ENCODE results near the gene HDAC11.

Gene HDAC11

GRCh38 chr3:13501056-13501455 lies 20.9 kb downstream of the HDAC11 start:
- Histone ChIP-seq H2AFZ (ENCODE audit: low read depth, low read length) (no peak overlapping the region), H3K4me3 (ENCODE audit: low read length) (no peak overlapping the region), H3K9me3 (ENCODE audit: low read length) (no peaks in the 10 kb centered on the region), H3K4me1 (ENCODE audit: insufficient read depth, low read length) (peaks cover 15% of the 10 kb centered on the region), H3K36me3 (ENCODE audit: insufficient read depth, low read length) (no peaks in the 10 kb centered on the region), H3K27me3 (ENCODE audit: insufficient read depth, low read length) (no peaks in the 10 kb centered on the region)

- H2AFZ ChIP-seq (ENCODE audit: low read depth, low read length) = no peak overlapping the region
- H3K27me3 ChIP-seq (ENCODE audit: insufficient read depth, low read length) = no peaks in the 10 kb centered on the region
- H3K4me3 ChIP-seq (ENCODE audit: low read length) = no peak overlapping the region
- peaks cover 13% of the 10 kb centered on the region for H3K4me1 ChIP-seq (ENCODE audit: insufficient read depth, low read length)
- H3K36me3 ChIP-seq (ENCODE audit: insufficient read depth, low read length) = no peaks in the 10 kb centered on the region
- no peaks in the 10 kb centered on the region for H3K9me3 ChIP-seq (ENCODE audit: low read length)
Observed at GRCh38 chr3:13501521-13501920, 21.4 kb downstream of the HDAC11 start.

GRCh38 chr3:13501958-13502790 lies 22.1 kb downstream of the HDAC11 start:
- Histone ChIP-seq H3K9me3 (ENCODE audit: low read length) (no peaks in the 10 kb centered on the region), H2AFZ (ENCODE audit: low read depth, low read length) (no peak overlapping the region), H3K36me3 (ENCODE audit: insufficient read depth, low read length) (no peaks in the 10 kb centered on the region), H3K4me1 (ENCODE audit: insufficient read depth, low read length) (peaks cover 10% of the 10 kb centered on the region), H3K4me3 (ENCODE audit: low read length) (no peak overlapping the region), H3K27me3 (ENCODE audit: insufficient read depth, low read length) (no peaks in the 10 kb centered on the region)

GRCh38 chr3:13502791-13503060 lies 22.6 kb downstream of the HDAC11 start:
- no peak overlapping the region for H2AFZ ChIP-seq (ENCODE audit: low read depth, low read length)
- no peaks in the 10 kb centered on the region for H3K36me3 ChIP-seq (ENCODE audit: insufficient read depth, low read length)
- no peaks in the 10 kb centered on the region for H3K9me3 ChIP-seq (ENCODE audit: low read length)
- H3K27me3 ChIP-seq (ENCODE audit: insufficient read depth, low read length) = no peaks in the 10 kb centered on the region
- peaks cover 13% of the 10 kb centered on the region for H3K4me1 ChIP-seq (ENCODE audit: insufficient read depth, low read length)
- no peak overlapping the region for H3K4me3 ChIP-seq (ENCODE audit: low read length)

- Histone ChIP-seq H2AFZ (ENCODE audit: low read depth, low read length) (no peak overlapping the region), H3K36me3 (ENCODE audit: insufficient read depth, low read length) (no peaks in the 10 kb centered on the region), H3K9me3 (ENCODE audit: low read length) (no peaks in the 10 kb centered on the region), H3K27me3 (ENCODE audit: insufficient read depth, low read length) (no peaks in the 10 kb centered on the region), H3K4me3 (ENCODE audit: low read length) (no peak overlapping the region), H3K4me1 (ENCODE audit: insufficient read depth, low read length) (peaks cover 16% of the 10 kb centered on the region)
Observed at GRCh38 chr3:13504161-13504831, 24.2 kb downstream of the HDAC11 start.

GRCh38 chr3:13505147-13506130 lies 25.3 kb downstream of the HDAC11 start:
- no peak overlapping the region for H2AFZ ChIP-seq (ENCODE audit: low read depth, low read length)
- no peak overlapping the region for H3K4me3 ChIP-seq (ENCODE audit: low read length)
- H3K27me3 ChIP-seq (ENCODE audit: insufficient read depth, low read length) = no peaks in the 10 kb centered on the region
- peaks cover 16% of the 10 kb centered on the region for H3K4me1 ChIP-seq (ENCODE audit: insufficient read depth, low read length)
- H3K36me3 ChIP-seq (ENCODE audit: insufficient read depth, low read length) = no peaks in the 10 kb centered on the region
- H3K9me3 ChIP-seq (ENCODE audit: low read length) = no peaks in the 10 kb centered on the region

GRCh38 chr3:13506239-13506638 lies 26.1 kb downstream of the HDAC11 start:
- no peaks in the 10 kb centered on the region for H3K9me3 ChIP-seq (ENCODE audit: low read length)
- H3K36me3 ChIP-seq (ENCODE audit: insufficient read depth, low read length) = no peaks in the 10 kb centered on the region
- no peak overlapping the region for H3K4me3 ChIP-seq (ENCODE audit: low read length)
- H3K4me1 ChIP-seq (ENCODE audit: insufficient read depth, low read length) = peaks cover 16% of the 10 kb centered on the region
- no peaks in the 10 kb centered on the region for H3K27me3 ChIP-seq (ENCODE audit: insufficient read depth, low read length)
- H2AFZ ChIP-seq (ENCODE audit: low read depth, low read length) = no peak overlapping the region

GRCh38 chr3:13506680-13507079 lies 26.6 kb downstream of the HDAC11 start:
- Histone ChIP-seq H3K9me3 (ENCODE audit: low read length) (peaks cover 2% of the 10 kb centered on the region), H3K4me1 (ENCODE audit: insufficient read depth, low read length) (peaks cover 16% of the 10 kb centered on the region), H3K36me3 (ENCODE audit: insufficient read depth, low read length) (no peaks in the 10 kb centered on the region), H2AFZ (ENCODE audit: low read depth, low read length) (no peak overlapping the region), H3K27me3 (ENCODE audit: insufficient read depth, low read length) (no peaks in the 10 kb centered on the region), H3K4me3 (ENCODE audit: low read length) (no peak overlapping the region)

GRCh38 chr3:13507247-13507569 lies 27.1 kb downstream of the HDAC11 start:
- no peak overlapping the region for H2AFZ ChIP-seq (ENCODE audit: low read depth, low read length)
- H3K27me3 ChIP-seq (ENCODE audit: insufficient read depth, low read length) = no peaks in the 10 kb centered on the region

GRCh38 chr3:13507570-13508339 lies 27.6 kb downstream of the HDAC11 start:
- H2AFZ ChIP-seq (ENCODE audit: low read depth, low read length) = no peak overlapping the region
- H3K4me1 ChIP-seq (ENCODE audit: insufficient read depth, low read length) = peaks cover 17% of the 10 kb centered on the region
- no peaks in the 10 kb centered on the region for H3K27me3 ChIP-seq (ENCODE audit: insufficient read depth, low read length)
- peaks cover 2% of the 10 kb centered on the region for H3K9me3 ChIP-seq (ENCODE audit: low read length)
- no peak overlapping the region for H3K4me3 ChIP-seq (ENCODE audit: low read length)
- no peaks in the 10 kb centered on the region for H3K36me3 ChIP-seq (ENCODE audit: insufficient read depth, low read length)

More at GRCh38 chr3:13507247-13507569, 27.1 kb downstream of the HDAC11 start:
- H3K4me1 ChIP-seq (ENCODE audit: insufficient read depth, low read length) = peaks cover 16% of the 10 kb centered on the region
- H3K9me3 ChIP-seq (ENCODE audit: low read length) = peaks cover 2% of the 10 kb centered on the region
- H3K36me3 ChIP-seq (ENCODE audit: insufficient read depth, low read length) = no peaks in the 10 kb centered on the region
- H3K4me3 ChIP-seq (ENCODE audit: low read length) = no peak overlapping the region

GRCh38 chr3:13508496-13508895 lies 28.4 kb downstream of the HDAC11 start:
- no peak overlapping the region for H3K4me3 ChIP-seq (ENCODE audit: low read length)
- no peak overlapping the region for H2AFZ ChIP-seq (ENCODE audit: low read depth, low read length)
- no peaks in the 10 kb centered on the region for H3K36me3 ChIP-seq (ENCODE audit: insufficient read depth, low read length)
- H3K4me1 ChIP-seq (ENCODE audit: insufficient read depth, low read length) = peaks cover 24% of the 10 kb centered on the region
- H3K27me3 ChIP-seq (ENCODE audit: insufficient read depth, low read length) = no peaks in the 10 kb centered on the region
- H3K9me3 ChIP-seq (ENCODE audit: low read length) = peaks cover 2% of the 10 kb centered on the region

- Histone ChIP-seq H3K9me3 (ENCODE audit: low read length) (peaks cover 2% of the 10 kb centered on the region), H3K36me3 (ENCODE audit: insufficient read depth, low read length) (no peaks in the 10 kb centered on the region), H2AFZ (ENCODE audit: low read depth, low read length) (no peak overlapping the region), H3K27me3 (ENCODE audit: insufficient read depth, low read length) (no peaks in the 10 kb centered on the region), H3K4me3 (ENCODE audit: low read length) (no peak overlapping the region), H3K4me1 (ENCODE audit: insufficient read depth, low read length) (peaks cover 31% of the 10 kb centered on the region)
Observed at GRCh38 chr3:13509059-13509815, 29.1 kb downstream of the HDAC11 start.
